Transverse colon (tissue), 4 donors: ENCODE data around the gene APBB1.

Experiments used
- CTCF ChIP-seq, 5 experiments: fragments of 200-600 bp in 3 of 5; fragments of 450-650 bp in 2 of 5; sonication (generic) in 3 of 5; IDR thresholded peaks; 1 replicate in 2 of 5; 2 replicates in 3 of 5; pipeline ENCODE4 v1.5.1; 2016 to 2017; ENCODE audit warnings: antibody characterized with exemption in 5 of 5, inconsistent platforms in 3 of 5, mild to moderate bottlenecking in 2 of 5, moderate library complexity in 1 of 5
- EP300 ChIP-seq: sonication (generic); formaldehyde crosslinking; IDR thresholded peaks from one replicate; pipeline ENCODE4 v1.6.1; 2017; ENCODE audit warnings: antibody characterized with exemption, low read depth
- POLR2A ChIP-seq: fragments of 450-650 bp; IDR thresholded peaks from one replicate; pipeline ENCODE4 v1.6.1; 2016; ENCODE audit warnings: antibody characterized with exemption, mild to moderate bottlenecking, moderate library complexity
- POLR2AphosphoS5 ChIP-seq, 3 donors: sonication (generic); formaldehyde crosslinking; IDR thresholded peaks; one replicate each; pipeline ENCODE4 v1.6.1; 2016; ENCODE audit warnings: antibody characterized with exemption in 3 of 3

GRCh38 chr11:6377902-6378639 lies 40.8 kb downstream of the APBB1 start:
- no peak for TF ChIP-seq CTCF (IDR thresholded peaks at IDR 0.05)
- TF ChIP-seq POLR2A, result no peak
- no peak for TF ChIP-seq POLR2AphosphoS5 (IDR thresholded peaks at IDR 0.05)
- no peak for TF ChIP-seq EP300
